CD4-positive, alpha-beta T cell (primary cell): ENCODE results near the gene UBL4A. TPM values are rescaled to one million over a fixed set of nuclear protein-coding genes. Genes with fewer than 3 reads are reported as not detected.

Experiments
- ATAC-seq: fragments of 200-7000 bp; cut with Tn5 transposase; one replicate; pipeline ENCODE4 v1.10.0; 2022; ENCODE audit warnings: mild to moderate bottlenecking; ENCODE audit not compliant: poor library complexity
- CTCF ChIA-PET: fragments of 350-600 bp; sonication (Branson Sonifier 250); formaldehyde crosslinking; loops from one replicate; lab custom pipeline; 2021; ENCODE audit warnings: antibody characterized with exemption, inconsistent platforms; lab: Charles Lee
- POLR2A ChIA-PET: fragments of 350-600 bp; sonication (Branson Sonifier 250); formaldehyde crosslinking; loops from one replicate; lab custom pipeline; 2021; ENCODE audit warnings: antibody characterized with exemption, inconsistent platforms; lab: Charles Lee
- DNase-seq, 14 experiments: peaks; one replicate each; pipeline ENCODE4 v3.0.0-alpha.2; 2013 to 2020; ENCODE audit warnings: mixed read lengths in 2 of 14
- H3K27ac ChIP-seq, 2 donors: one replicate each; pipeline versions ENCODE4 v1.5.1 to v1.7.0; 2013; ENCODE audit warnings: low read length in 2 of 2, low read depth in 1 of 2, mild to moderate bottlenecking in 1 of 2
- H3K27me3 ChIP-seq, 2 experiments: 1 replicate in 1 of 2; 2 replicates in 1 of 2; pipeline versions ENCODE4 v1.6.1 to v1.7.0; 2013; ENCODE audit warnings: low read length in 2 of 2, control low read depth in 1 of 2, mild to moderate bottlenecking in 1 of 2, moderate library complexity in 1 of 2; ENCODE audit not compliant: insufficient read depth in 2 of 2, control insufficient read depth in 1 of 2
- H3K36me3 ChIP-seq: one replicate; pipeline ENCODE4 v1.6.1; 2013; ENCODE audit warnings: low read length, control low read depth; ENCODE audit not compliant: insufficient read depth
- H3K4me1 ChIP-seq: one replicate; pipeline ENCODE4 v1.6.1; 2013; ENCODE audit warnings: low read length, control low read depth; ENCODE audit not compliant: insufficient read depth
- H3K4me3 ChIP-seq: one replicate; pipeline ENCODE4 v1.5.1; 2013; ENCODE audit warnings: mild to moderate bottlenecking, low read length, moderate library complexity
- H3K9me3 ChIP-seq, 2 experiments: 1 replicate in 1 of 2; 2 replicates in 1 of 2; pipeline versions ENCODE4 v1.6.1 to v1.7.0; 2013; ENCODE audit warnings: low read length in 2 of 2, mild to moderate bottlenecking in 2 of 2, control low read depth in 1 of 2, moderate library complexity in 1 of 2; ENCODE audit not compliant: control insufficient read depth in 1 of 2, insufficient read depth in 1 of 2
- H3K27ac Mint-ChIP-seq: one replicate; pipeline ENCODE4 v1.8.0; 2020; ENCODE audit warnings: mixed read lengths
- H3K27me3 Mint-ChIP-seq: one replicate; pipeline ENCODE4 v1.8.0; 2021; ENCODE audit warnings: mixed read lengths
- H3K36me3 Mint-ChIP-seq: one replicate; pipeline ENCODE4 v1.8.0; 2021; ENCODE audit warnings: low read depth, mixed read lengths
- H3K4me1 Mint-ChIP-seq: one replicate; pipeline ENCODE4 v1.8.0; 2021; ENCODE audit warnings: low read depth, mixed read lengths
- H3K4me3 Mint-ChIP-seq: one replicate; pipeline ENCODE4 v1.8.0; 2020; ENCODE audit warnings: mild to moderate bottlenecking, mixed read lengths
- H3K9me3 Mint-ChIP-seq: one replicate; pipeline ENCODE4 v1.8.0; 2020; ENCODE audit warnings: mixed read lengths
- intact Hi-C, 2 experiments: fragments of 100-400 bp; cut with DNase I in 1 of 2; cut with micrococcal nuclease in 1 of 2; formaldehyde crosslinking; loops; one replicate each; pipeline versions ENCODE4 v1.15.1 to v1.9.0; 2023 to 2025; cut with DNase I, micrococcal nuclease
- total RNA-seq, 174 experiments: library from RNA in 2 of 174; stranded (reverse) in 2 of 174; gene quantifications; one replicate each; pipeline ENCODE4 v1.2.3 and lab custom pipeline; 2021 to 2026
- TF ChIP-seq, protein P1 (sequence below): fragments of 200-600 bp; IDR thresholded peaks from one replicate; pipeline ENCODE4 v1.8.0; 2022; ENCODE audit warnings: antibody characterized with exemption, mild to moderate bottlenecking

UBL4A gene
- total RNA-seq, 2 experiments from 2014 or later: 6.6 to 8.9 TPM

DNA sequence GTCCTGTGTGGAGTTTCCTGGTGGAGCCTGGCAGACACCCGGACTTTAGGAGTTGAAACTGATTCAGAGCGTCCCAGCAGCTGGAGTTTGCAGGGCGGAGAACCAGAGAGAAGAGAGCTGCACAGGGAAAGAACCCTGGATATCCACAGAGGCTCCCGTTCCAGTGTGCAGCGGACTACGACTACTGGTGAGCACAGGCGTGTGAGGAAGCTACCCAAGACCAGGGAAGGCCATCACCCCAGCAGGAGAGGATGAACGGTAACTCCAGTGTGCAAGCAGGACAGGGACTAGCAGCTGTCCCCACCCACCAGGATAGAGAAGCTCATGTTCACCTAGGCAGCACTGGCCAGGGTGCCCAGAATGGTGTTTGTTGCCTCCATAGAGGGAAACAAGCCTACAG, 9.6 kb downstream of the UBL4A start:
- H3K27me3 ChIP-seq: no peaks in the 10 kb centered on the region
- ATAC-seq: no peak
- Mint-ChIP-seq H3K4me3 (peak overlapping the region; percentile 56), H3K27ac (peak overlapping the region; percentile 90), H3K4me1 (peaks cover 23% of the 10 kb centered on the region), H3K27me3 (no peaks in the 10 kb centered on the region), H3K36me3 (peaks cover 7% of the 10 kb centered on the region), H3K9me3 (no peaks in the 10 kb centered on the region)
- no peak overlapping the region for H3K27ac ChIP-seq
- no peak for DNase-seq
- intact Hi-C loops: loop anchor here in 1 of 2 experiments (5.0 kb wide), 1 partner anchor 40 kb away; the partner anchor contains the start of gene FAM3A
- H3K4me3 ChIP-seq: no peak overlapping the region
- POLR2A ChIA-PET: interaction anchor here (1.0 to 1.2 kb wide), 2 partner anchors 33 to 78 kb away, joined by 3 read pairs; no protein-coding TSS in a partner anchor
- peaks cover 24% of the 10 kb centered on the region for H3K4me1 ChIP-seq
- H3K36me3 ChIP-seq: no peaks in the 10 kb centered on the region
- CTCF ChIA-PET: no interaction called here
- H3K9me3 ChIP-seq: no peaks in the 10 kb centered on the region
- TF ChIP-seq, protein P1, sequence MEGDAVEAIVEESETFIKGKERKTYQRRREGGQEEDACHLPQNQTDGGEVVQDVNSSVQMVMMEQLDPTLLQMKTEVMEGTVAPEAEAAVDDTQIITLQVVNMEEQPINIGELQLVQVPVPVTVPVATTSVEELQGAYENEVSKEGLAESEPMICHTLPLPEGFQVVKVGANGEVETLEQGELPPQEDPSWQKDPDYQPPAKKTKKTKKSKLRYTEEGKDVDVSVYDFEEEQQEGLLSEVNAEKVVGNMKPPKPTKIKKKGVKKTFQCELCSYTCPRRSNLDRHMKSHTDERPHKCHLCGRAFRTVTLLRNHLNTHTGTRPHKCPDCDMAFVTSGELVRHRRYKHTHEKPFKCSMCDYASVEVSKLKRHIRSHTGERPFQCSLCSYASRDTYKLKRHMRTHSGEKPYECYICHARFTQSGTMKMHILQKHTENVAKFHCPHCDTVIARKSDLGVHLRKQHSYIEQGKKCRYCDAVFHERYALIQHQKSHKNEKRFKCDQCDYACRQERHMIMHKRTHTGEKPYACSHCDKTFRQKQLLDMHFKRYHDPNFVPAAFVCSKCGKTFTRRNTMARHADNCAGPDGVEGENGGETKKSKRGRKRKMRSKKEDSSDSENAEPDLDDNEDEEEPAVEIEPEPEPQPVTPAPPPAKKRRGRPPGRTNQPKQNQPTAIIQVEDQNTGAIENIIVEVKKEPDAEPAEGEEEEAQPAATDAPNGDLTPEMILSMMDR: no peak

DNA sequence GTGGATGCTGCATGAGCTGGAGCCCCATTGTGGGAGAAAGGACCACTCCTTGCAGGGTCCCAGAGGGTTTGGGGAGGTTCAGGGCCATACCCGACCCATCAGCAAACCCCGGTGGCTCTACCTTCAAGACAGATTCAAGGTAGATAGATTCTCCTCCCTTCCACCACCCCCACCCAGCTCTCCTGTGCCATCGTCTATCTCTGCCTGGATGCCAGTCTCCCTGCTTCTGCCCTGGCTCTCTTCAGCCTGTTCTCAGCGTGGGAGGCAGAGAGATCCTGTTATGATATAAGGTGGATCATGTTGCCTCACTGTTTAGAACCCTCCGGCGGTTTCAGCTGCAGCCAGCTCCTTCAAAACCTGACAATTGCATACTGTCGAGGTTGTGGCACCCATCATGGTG, 12.7 kb downstream of the UBL4A start:
- ATAC-seq (no peak), DNase-seq (no peak)
- H3K9me3 ChIP-seq: no peaks in the 10 kb centered on the region
- H3K4me1 Mint-ChIP-seq: peaks cover 14% of the 10 kb centered on the region
- H3K4me1 ChIP-seq: peaks cover 16% of the 10 kb centered on the region
- intact Hi-C loops: no loop called here
- ChIA-PET POLR2A (no interaction called here), CTCF (no interaction called here)
- H3K9me3 Mint-ChIP-seq: no peaks in the 10 kb centered on the region
- H3K27ac Mint-ChIP-seq: no peak overlapping the region
- H3K36me3 ChIP-seq: peaks cover 14% of the 10 kb centered on the region
- H3K4me3 Mint-ChIP-seq: no peak overlapping the region
- no peaks in the 10 kb centered on the region for H3K27me3 ChIP-seq
- TF ChIP-seq, protein P1: no peak
- H3K4me3 ChIP-seq: no peak overlapping the region
- no peaks in the 10 kb centered on the region for H3K27me3 Mint-ChIP-seq
- H3K27ac ChIP-seq: no peak overlapping the region
- peaks cover 17% of the 10 kb centered on the region for H3K36me3 Mint-ChIP-seq

DNA sequence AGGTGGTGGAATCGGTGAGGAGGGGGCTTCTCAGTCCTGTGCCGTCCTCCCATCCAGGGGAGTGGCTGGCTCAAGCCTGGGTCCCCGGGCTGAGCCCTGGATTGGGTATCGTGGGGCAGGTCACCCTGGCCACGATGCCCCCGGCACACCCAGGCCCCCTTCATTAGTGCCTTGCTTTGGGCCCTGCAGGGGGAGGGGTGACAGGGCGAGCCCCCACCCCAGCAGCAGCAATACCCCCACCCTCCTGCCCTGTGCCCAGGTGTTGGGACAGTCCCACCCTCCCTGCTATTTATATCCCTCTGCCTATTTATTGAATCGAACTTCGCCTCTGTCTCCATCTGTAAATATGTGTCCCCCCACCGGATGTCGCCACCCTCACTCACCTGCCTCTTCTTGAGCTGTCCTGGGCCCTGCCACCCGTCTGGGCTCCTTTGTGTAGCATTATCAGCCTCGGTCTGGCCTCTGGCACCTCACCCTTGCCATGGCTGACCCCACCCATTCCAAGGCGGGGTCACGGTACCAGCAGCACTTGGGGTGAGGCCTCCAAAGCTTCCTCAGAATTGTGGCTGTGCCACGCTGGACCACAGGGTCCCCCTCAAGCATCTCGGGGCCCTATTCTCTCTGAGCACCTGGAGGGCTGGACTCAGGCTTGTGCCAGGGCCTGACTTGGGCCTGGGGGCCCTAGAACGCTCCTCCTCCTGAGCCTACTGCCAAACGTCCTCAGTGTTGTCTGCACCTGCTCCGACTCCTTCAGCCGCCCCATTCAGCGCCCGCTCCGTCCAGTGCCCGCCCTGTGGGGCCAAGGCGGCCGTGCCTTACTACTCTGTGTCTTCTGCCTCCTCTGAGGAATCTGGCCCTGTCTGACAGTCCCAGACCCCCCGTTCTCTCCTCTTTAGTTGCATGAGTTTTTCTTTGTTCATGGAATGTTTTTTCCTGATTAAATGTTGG, 13.5 kb downstream of the UBL4A start:
- ATAC-seq: no peak
- ChIA-PET POLR2A (no interaction called here), CTCF (no interaction called here)
- Histone ChIP-seq H3K27ac (no peak overlapping the region), H3K4me1 (peaks cover 12% of the 10 kb centered on the region), H3K36me3 (peaks cover 20% of the 10 kb centered on the region), H3K27me3 (no peaks in the 10 kb centered on the region), H3K4me3 (no peak overlapping the region), H3K9me3 (no peaks in the 10 kb centered on the region)
- H3K9me3 Mint-ChIP-seq: no peaks in the 10 kb centered on the region
- no peak overlapping the region for H3K4me3 Mint-ChIP-seq
- intact Hi-C loops: no loop called here
- TF ChIP-seq, protein P1: no peak
- H3K36me3 Mint-ChIP-seq: peaks cover 19% of the 10 kb centered on the region
- DNase-seq: peak in 1 of 14 experiments; percentile 15
- no peak overlapping the region for H3K27ac Mint-ChIP-seq
- no peaks in the 10 kb centered on the region for H3K27me3 Mint-ChIP-seq
- peaks cover 14% of the 10 kb centered on the region for H3K4me1 Mint-ChIP-seq
